Activated naive CD4-positive, alpha-beta T cell treated with anti-CD3 and anti-CD28 coated beads for 36 hours (primary cell): ENCODE data around the gene F8. TPM values are rescaled to one million over a fixed set of nuclear protein-coding genes. Genes with fewer than 3 reads are reported as not detected.
A peak's percentile ranks its signal among the peaks of the same experiment; 100 is the strongest.

Experiments
- CTCF ChIA-PET: fragments of 350-600 bp; sonication (Branson Sonifier 250); formaldehyde crosslinking; loops from one replicate; lab custom pipeline; 2021; ENCODE audit warnings: antibody characterized with exemption; lab: Charles Lee
- DNase-seq: peaks from one replicate; pipeline ENCODE4 v3.0.0-alpha.2; 2020
- H3K27ac Mint-ChIP-seq: one replicate; pipeline ENCODE4 v1.8.0; 2021; ENCODE audit warnings: mild to moderate bottlenecking, mixed read lengths
- H3K27me3 Mint-ChIP-seq: one replicate; pipeline ENCODE4 v1.8.0; 2021; ENCODE audit warnings: low read depth, mixed read lengths
- H3K36me3 Mint-ChIP-seq: one replicate; pipeline ENCODE4 v1.8.0; 2021; ENCODE audit warnings: low read depth, mixed read lengths
- H3K4me1 Mint-ChIP-seq: one replicate; pipeline ENCODE4 v1.8.0; 2021; ENCODE audit warnings: low read depth, mixed read lengths
- H3K4me3 Mint-ChIP-seq: one replicate; pipeline ENCODE4 v1.8.0; 2021; ENCODE audit warnings: mild to moderate bottlenecking, moderate library complexity, mixed read lengths
- H3K9me3 Mint-ChIP-seq: one replicate; pipeline ENCODE4 v1.8.0; 2021; ENCODE audit warnings: mixed read lengths
- intact Hi-C: fragments of 100-400 bp; cut with micrococcal nuclease; formaldehyde crosslinking; loops from one replicate; pipeline ENCODE4 v1.15.1; 2023
- total RNA-seq, 2 experiments: library from RNA; stranded (reverse); gene quantifications; one replicate each; pipeline ENCODE4 v1.2.3, GENCODE V29; 2021

F8 gene
- total RNA-seq, 2 experiments from 2014 or later, result 4.1 to 4.6 TPM

GRCh38 chrX:155055494-155055893, 33.0 kb upstream of the F8 start:
- Mint-ChIP-seq H3K9me3 (no peaks in the 10 kb centered on the region), H3K4me3 (no peak overlapping the region), H3K27ac (peak overlapping the region; percentile 36), H3K36me3 (peaks cover 9% of the 10 kb centered on the region), H3K27me3 (no peaks in the 10 kb centered on the region), H3K4me1 (peaks cover 41% of the 10 kb centered on the region)
- DNase-seq, result no peak
- intact Hi-C loops, result loop anchor here (5.0 kb wide), 1 partner anchor 138 kb away; no protein-coding TSS in a partner anchor
- CTCF ChIA-PET, result interaction anchor here (0.7 to 2.0 kb wide), 6 partner anchors 9 to 138 kb away, joined by 3 to 19 read pairs (median 5); no protein-coding TSS in a partner anchor

- Mint-ChIP-seq H3K27ac (no peak overlapping the region), H3K4me1 (peaks cover 50% of the 10 kb centered on the region), H3K27me3 (no peaks in the 10 kb centered on the region), H3K9me3 (no peaks in the 10 kb centered on the region), H3K36me3 (peaks cover 9% of the 10 kb centered on the region), H3K4me3 (no peak overlapping the region)
- CTCF ChIA-PET, result interaction anchor here (1.1 kb wide), 1 partner anchor 136 kb away, joined by 5 read pairs; no protein-coding TSS in a partner anchor
- no peak for DNase-seq
- intact Hi-C loops, result no loop called here
These were observed 31.7 kb upstream of the F8 start for GRCh38 chrX:155054255-155054654.

GRCh38 chrX:155053656-155054055, 31.1 kb upstream of the F8 start:
- no peak for DNase-seq
- intact Hi-C loops, result no loop called here
- Mint-ChIP-seq H3K9me3 (no peaks in the 10 kb centered on the region), H3K27ac (peak overlapping the region; percentile 19), H3K36me3 (peaks cover 9% of the 10 kb centered on the region), H3K4me3 (no peak overlapping the region), H3K27me3 (no peaks in the 10 kb centered on the region), H3K4me1 (peaks cover 56% of the 10 kb centered on the region)
- CTCF ChIA-PET, result no interaction called here

- no peaks in the 10 kb centered on the region for H3K27me3 Mint-ChIP-seq
- H3K27ac Mint-ChIP-seq, result peak overlapping the region; percentile 19
- peaks cover 9% of the 10 kb centered on the region for H3K36me3 Mint-ChIP-seq
- no peak for DNase-seq
- no peaks in the 10 kb centered on the region for H3K9me3 Mint-ChIP-seq
- H3K4me1 Mint-ChIP-seq, result peaks cover 62% of the 10 kb centered on the region
- CTCF ChIA-PET, result no interaction called here
- intact Hi-C loops, result no loop called here
- no peak overlapping the region for H3K4me3 Mint-ChIP-seq
These were observed 30.4 kb upstream of the F8 start for GRCh38 chrX:155052738-155053498.

- H3K36me3 Mint-ChIP-seq, result peaks cover 11% of the 10 kb centered on the region
- H3K27ac Mint-ChIP-seq, result peak overlapping the region; percentile 50
- H3K9me3 Mint-ChIP-seq, result no peaks in the 10 kb centered on the region
- peak; percentile 72 for DNase-seq
- no peaks in the 10 kb centered on the region for H3K27me3 Mint-ChIP-seq
- H3K4me1 Mint-ChIP-seq, result peaks cover 51% of the 10 kb centered on the region
- intact Hi-C loops, result no loop called here
- H3K4me3 Mint-ChIP-seq, result no peak overlapping the region
- CTCF ChIA-PET, result interaction anchor here (0.6 to 1.1 kb wide), 6 partner anchors 9 to 131 kb away, joined by 3 to 5 read pairs (median 4); no protein-coding TSS in a partner anchor
These were observed 26.6 kb upstream of the F8 start for GRCh38 chrX:155048977-155049619.

- Mint-ChIP-seq H3K4me1 (peaks cover 47% of the 10 kb centered on the region), H3K4me3 (no peak overlapping the region), H3K36me3 (peaks cover 6% of the 10 kb centered on the region), H3K9me3 (no peaks in the 10 kb centered on the region), H3K27ac (no peak overlapping the region), H3K27me3 (no peaks in the 10 kb centered on the region)
- CTCF ChIA-PET, result interaction anchor here (1.3 to 2.2 kb wide), 3 partner anchors 9 to 11 kb away, joined by 3 to 6 read pairs (median 5); no protein-coding TSS in a partner anchor
- no peak for DNase-seq
- intact Hi-C loops, result no loop called here
These were observed 24.4 kb upstream of the F8 start for GRCh38 chrX:155046811-155047528.

GRCh38 chrX:155046129-155046810, 23.7 kb upstream of the F8 start:
- CTCF ChIA-PET, result interaction anchor here (1.3 to 2.2 kb wide), 3 partner anchors 9 to 12 kb away, joined by 3 to 6 read pairs (median 5); no protein-coding TSS in a partner anchor
- Mint-ChIP-seq H3K4me1 (peaks cover 46% of the 10 kb centered on the region), H3K27ac (no peak overlapping the region), H3K36me3 (peaks cover 6% of the 10 kb centered on the region), H3K9me3 (no peaks in the 10 kb centered on the region), H3K4me3 (no peak overlapping the region), H3K27me3 (no peaks in the 10 kb centered on the region)
- DNase-seq, result no peak
- intact Hi-C loops, result no loop called here

GRCh38 chrX:155035688-155036087, 13.2 kb upstream of the F8 start:
- no peak for DNase-seq
- Mint-ChIP-seq H3K36me3 (peaks cover 24% of the 10 kb centered on the region), H3K9me3 (peaks cover 4% of the 10 kb centered on the region), H3K4me1 (peaks cover 29% of the 10 kb centered on the region), H3K27me3 (no peaks in the 10 kb centered on the region), H3K27ac (no peak overlapping the region), H3K4me3 (no peak overlapping the region)
- CTCF ChIA-PET, result no interaction called here
- intact Hi-C loops, result no loop called here

GRCh38 chrX:155031657-155032056, 9.1 kb upstream of the F8 start:
- Mint-ChIP-seq H3K27ac (no peak overlapping the region), H3K4me1 (peaks cover 23% of the 10 kb centered on the region), H3K4me3 (no peak overlapping the region), H3K36me3 (peaks cover 16% of the 10 kb centered on the region), H3K27me3 (no peaks in the 10 kb centered on the region), H3K9me3 (peaks cover 4% of the 10 kb centered on the region)
- intact Hi-C loops, result no loop called here
- DNase-seq, result no peak
- CTCF ChIA-PET, result no interaction called here

- H3K27me3 Mint-ChIP-seq, result no peaks in the 10 kb centered on the region
- peaks cover 25% of the 10 kb centered on the region for H3K4me1 Mint-ChIP-seq
- no peaks in the 10 kb centered on the region for H3K36me3 Mint-ChIP-seq
- no peak for DNase-seq
- H3K4me3 Mint-ChIP-seq, result peak overlapping the region; percentile 38
- H3K9me3 Mint-ChIP-seq, result no peaks in the 10 kb centered on the region
- H3K27ac Mint-ChIP-seq, result peak overlapping the region; percentile 93
- CTCF ChIA-PET, result interaction anchor here (1.1 kb wide), 1 partner anchor 28 kb away, joined by 3 read pairs; no protein-coding TSS in a partner anchor
- intact Hi-C loops, result no loop called here
These were observed 6.4 kb upstream of the F8 start for GRCh38 chrX:155028877-155029291.

GRCh38 chrX:155028129-155028528, 5.6 kb upstream of the F8 start:
- CTCF ChIA-PET, result no interaction called here
- H3K27me3 Mint-ChIP-seq, result no peaks in the 10 kb centered on the region
- intact Hi-C loops, result no loop called here

More at GRCh38 chrX:155028129-155028528, 5.6 kb upstream of the F8 start:
- Mint-ChIP-seq H3K36me3 (no peaks in the 10 kb centered on the region), H3K27ac (peak overlapping the region; percentile 93), H3K4me3 (peak overlapping the region; percentile 86), H3K4me1 (peaks cover 23% of the 10 kb centered on the region), H3K9me3 (no peaks in the 10 kb centered on the region)
- DNase-seq, result no peak
